ENCODE data around the gene MRPS15.
A peak's percentile ranks its signal among the peaks of the same experiment; 100 is the strongest.

Gene MRPS15

GRCh38 chr1:36457691-36458090, 6.5 kb downstream of the MRPS15 start:
- Mint-ChIP-seq H3K9me3 (no peaks in the 10 kb centered on the region), H3K36me3 (ENCODE audit: low read depth) (peaks cover 72% of the 10 kb centered on the region), H3K27ac (peak overlapping the region; percentile 84), H3K4me1 (ENCODE audit: low read depth) (peaks cover 50% of the 10 kb centered on the region), H3K4me3 (peak overlapping the region; percentile 7), H3K27me3 (no peaks in the 10 kb centered on the region)
- intact Hi-C loops (cut with micrococcal nuclease): no loop called here

- Mint-ChIP-seq H3K27ac (peak overlapping the region; percentile 35), H3K36me3 (ENCODE audit: low read depth) (peaks cover 61% of the 10 kb centered on the region), H3K4me1 (ENCODE audit: low read depth) (peaks cover 49% of the 10 kb centered on the region), H3K27me3 (no peaks in the 10 kb centered on the region), H3K9me3 (no peaks in the 10 kb centered on the region), H3K4me3 (no peak overlapping the region)
- intact Hi-C loops (cut with micrococcal nuclease): no loop called here
Measured at GRCh38 chr1:36456391-36456928, 7.7 kb downstream of the MRPS15 start.

DNA sequence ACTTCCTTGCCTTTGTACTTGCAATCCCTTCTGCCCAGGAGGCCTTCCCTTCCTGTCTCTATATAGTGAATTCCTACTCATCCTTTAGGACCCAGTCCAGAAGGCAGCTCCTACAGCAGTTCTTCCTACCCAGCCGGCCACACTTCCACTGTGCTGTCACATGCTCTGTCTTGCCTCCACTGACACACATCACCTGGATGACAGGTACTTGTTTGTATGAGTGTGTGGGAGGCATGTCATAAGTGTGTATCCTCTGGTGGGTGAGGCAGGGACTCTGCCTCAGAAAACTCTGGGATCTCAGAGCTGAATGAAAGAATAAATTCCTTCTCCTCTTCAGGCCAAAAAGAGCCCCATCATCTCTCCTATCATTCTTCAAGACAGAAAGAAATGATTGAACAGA, 8.8 kb downstream of the MRPS15 start:
- Mint-ChIP-seq H3K36me3 (ENCODE audit: low read depth) (peaks cover 50% of the 10 kb centered on the region), H3K4me3 (no peak overlapping the region), H3K27me3 (no peaks in the 10 kb centered on the region), H3K27ac (no peak overlapping the region), H3K4me1 (ENCODE audit: low read depth) (peaks cover 45% of the 10 kb centered on the region), H3K9me3 (no peaks in the 10 kb centered on the region)
- intact Hi-C loops (cut with micrococcal nuclease): no loop called here

DNA sequence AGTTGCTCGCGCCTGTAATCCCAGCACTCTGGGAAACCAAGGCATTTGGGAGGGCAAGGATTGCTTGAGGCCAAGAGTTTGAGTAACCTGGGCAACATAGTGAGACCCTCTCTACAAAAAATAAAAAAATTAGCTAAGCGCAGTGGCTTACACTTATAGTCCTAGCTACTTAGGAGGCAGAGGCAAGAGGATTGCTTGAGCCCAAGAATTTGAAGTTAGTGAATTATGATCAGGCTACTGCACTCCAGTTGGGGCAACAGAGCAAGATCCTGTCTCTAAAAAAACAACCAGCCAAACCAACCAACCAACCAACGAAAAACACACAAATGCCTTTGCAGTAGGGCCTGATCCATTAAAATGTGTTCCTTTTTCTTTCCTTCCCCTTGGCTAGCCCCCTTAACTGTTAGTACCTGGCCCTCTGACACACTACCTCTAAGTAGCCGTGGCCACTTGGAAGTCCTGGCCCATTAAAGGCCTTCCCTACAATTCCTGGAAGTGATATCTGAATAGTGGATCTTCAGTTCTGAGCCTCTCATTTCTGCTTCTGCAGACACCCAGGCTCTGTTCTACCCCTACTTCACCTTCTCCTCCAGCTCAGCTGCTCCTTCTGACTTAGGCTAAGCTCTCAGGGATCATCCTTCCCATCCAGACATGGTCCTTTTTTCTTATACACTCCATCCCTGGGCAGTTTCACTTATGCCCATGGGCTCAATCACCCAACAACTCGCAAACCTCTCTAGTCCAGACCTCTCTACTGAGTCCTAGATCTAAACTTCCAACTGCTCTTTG, 10.4 kb downstream of the MRPS15 start:
- Mint-ChIP-seq H3K27me3 (no peaks in the 10 kb centered on the region), H3K36me3 (ENCODE audit: low read depth) (peaks cover 37% of the 10 kb centered on the region), H3K4me3 (no peak overlapping the region), H3K27ac (no peak overlapping the region), H3K9me3 (no peaks in the 10 kb centered on the region), H3K4me1 (ENCODE audit: low read depth) (peaks cover 43% of the 10 kb centered on the region)
- intact Hi-C loops (cut with micrococcal nuclease): no loop called here

DNA sequence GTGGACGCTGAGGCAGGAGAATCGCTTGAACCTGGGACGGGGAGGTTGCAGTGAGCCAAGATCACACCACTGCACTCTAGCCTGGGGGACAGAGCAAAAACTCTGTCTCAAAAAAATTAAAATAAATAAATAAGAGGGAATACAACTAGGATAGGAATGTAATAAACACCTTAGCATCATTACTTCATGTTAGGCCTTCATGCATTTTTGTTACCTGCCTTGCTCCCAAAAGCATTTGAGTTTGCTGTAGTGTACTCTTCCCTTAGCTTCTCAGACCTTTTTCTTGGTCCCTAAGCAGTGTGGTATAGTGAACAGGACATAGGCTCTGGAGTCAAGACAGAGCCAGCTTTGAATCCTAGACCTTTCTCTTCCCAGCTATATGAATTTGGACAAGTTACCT, 11.1 kb downstream of the MRPS15 start:
- Mint-ChIP-seq H3K9me3 (no peaks in the 10 kb centered on the region), H3K4me3 (no peak overlapping the region), H3K27ac (no peak overlapping the region), H3K4me1 (ENCODE audit: low read depth) (peaks cover 41% of the 10 kb centered on the region), H3K36me3 (ENCODE audit: low read depth) (peaks cover 33% of the 10 kb centered on the region), H3K27me3 (no peaks in the 10 kb centered on the region)
- intact Hi-C loops (cut with micrococcal nuclease): no loop called here

DNA sequence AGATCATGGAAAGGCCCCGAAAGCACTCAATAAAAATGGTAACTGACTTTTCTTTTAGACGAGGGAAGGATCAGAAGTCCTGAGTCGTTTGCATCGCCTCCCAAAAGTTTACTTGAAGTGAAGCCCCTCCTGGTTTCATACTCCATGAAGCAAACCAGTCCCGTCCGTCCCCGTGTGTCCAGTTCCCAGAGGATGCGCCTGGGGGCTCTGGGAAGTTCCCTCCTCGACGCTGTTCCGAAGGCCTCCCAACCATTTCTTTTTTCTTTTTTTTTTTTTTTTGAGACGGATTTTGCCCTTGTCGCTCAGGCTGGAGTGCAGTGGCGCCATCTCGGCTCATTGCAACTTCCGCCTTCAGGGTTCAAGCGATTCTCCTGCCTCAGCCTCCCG, 13.3 kb downstream of the MRPS15 start:
- Mint-ChIP-seq H3K9me3 (no peaks in the 10 kb centered on the region), H3K4me1 (ENCODE audit: low read depth) (peaks cover 42% of the 10 kb centered on the region), H3K27me3 (no peaks in the 10 kb centered on the region), H3K27ac (peak overlapping the region; percentile 89), H3K36me3 (ENCODE audit: low read depth) (peaks cover 17% of the 10 kb centered on the region), H3K4me3 (peak overlapping the region; percentile 69)
- intact Hi-C loops (cut with micrococcal nuclease): loop anchor here (2.0 kb wide), 1 partner anchor 14 kb away; the partner anchor contains the start of gene MRPS15

DNA sequence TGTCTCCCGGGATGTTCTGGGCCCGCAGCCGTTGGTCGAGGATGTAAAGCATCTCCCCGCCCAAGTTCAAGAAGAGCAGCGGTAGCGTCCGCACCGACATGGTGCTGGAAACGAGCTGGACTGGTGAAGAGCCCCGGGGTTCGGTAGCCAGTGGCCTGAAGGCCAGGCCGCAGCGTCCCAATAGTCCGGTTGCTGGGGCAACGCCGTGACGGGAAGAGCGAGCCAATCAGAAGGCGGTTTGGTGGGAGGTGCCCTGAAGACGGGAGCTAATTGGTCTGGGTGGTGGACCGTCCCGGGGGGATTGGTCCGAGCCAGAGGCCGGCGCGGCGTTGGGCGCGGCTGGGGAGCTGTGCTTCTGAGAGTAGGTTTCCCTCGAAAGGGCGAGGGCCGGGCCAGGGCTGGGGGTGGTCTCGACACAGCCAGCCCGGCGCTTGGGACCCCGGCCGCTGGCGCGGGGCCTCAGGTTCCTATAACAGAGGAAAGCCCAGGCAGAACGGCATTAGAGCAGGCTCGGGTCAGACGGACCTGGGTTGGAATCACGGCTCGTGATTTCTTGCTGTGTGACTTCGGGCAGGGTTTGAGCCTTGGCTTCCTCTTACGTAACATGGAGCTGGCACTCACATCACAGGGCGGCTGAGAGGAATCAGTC, 13.8 kb downstream of the MRPS15 start, which contains the start of gene OSCP1:
TSS of gene OSCP1 (minus strand) at position 182 of the 649 bp plus-strand sequence. CDS start at position 100, 82 bp downstream.
- Mint-ChIP-seq H3K27ac (peak within 1 kb of the TSS; percentile 89), H3K9me3 (no peaks in the 10 kb centered on the region), H3K4me1 (ENCODE audit: low read depth) (peaks cover 42% of the 10 kb centered on the region), H3K27me3 (no peaks in the 10 kb centered on the region), H3K36me3 (ENCODE audit: low read depth) (peaks cover 12% of the 10 kb centered on the region), H3K4me3 (peak within 1 kb of the TSS; percentile 69)
- intact Hi-C loops (cut with micrococcal nuclease): loop anchor here (2.0 kb wide), 1 partner anchor 14 kb away; the partner anchor contains the start of gene MRPS15

- no peaks in the 10 kb centered on the region for H3K9me3 Mint-ChIP-seq
- H3K27me3 Mint-ChIP-seq: no peaks in the 10 kb centered on the region
- intact Hi-C loops (cut with micrococcal nuclease): loop anchor here (5.0 kb wide), 1 partner anchor 69 kb away; no protein-coding TSS in a partner anchor
- H3K4me3 Mint-ChIP-seq: no peak overlapping the region
- H3K36me3 Mint-ChIP-seq (ENCODE audit: low read depth): no peaks in the 10 kb centered on the region
- no peak overlapping the region for H3K27ac Mint-ChIP-seq
- H3K4me1 Mint-ChIP-seq (ENCODE audit: low read depth): peaks cover 42% of the 10 kb centered on the region
Measured at GRCh38 chr1:36448530-36449056, 15.6 kb downstream of the MRPS15 start.

GRCh38 chr1:36447450-36447849, 16.7 kb downstream of the MRPS15 start:
- Mint-ChIP-seq H3K36me3 (ENCODE audit: low read depth) (no peaks in the 10 kb centered on the region), H3K4me1 (ENCODE audit: low read depth) (peaks cover 40% of the 10 kb centered on the region), H3K27ac (peak overlapping the region; percentile 51), H3K4me3 (no peak overlapping the region), H3K9me3 (no peaks in the 10 kb centered on the region), H3K27me3 (no peaks in the 10 kb centered on the region)
- intact Hi-C loops (cut with micrococcal nuclease): loop anchor here (5.0 kb wide), 1 partner anchor 70 kb away; no protein-coding TSS in a partner anchor

GRCh38 chr1:36446746-36447145, 17.4 kb downstream of the MRPS15 start:
- no peaks in the 10 kb centered on the region for H3K9me3 Mint-ChIP-seq
- no peak overlapping the region for H3K4me3 Mint-ChIP-seq
- intact Hi-C loops (cut with micrococcal nuclease): loop anchor here (5.0 kb wide), 1 partner anchor 71 kb away; no protein-coding TSS in a partner anchor
- no peaks in the 10 kb centered on the region for H3K27me3 Mint-ChIP-seq
- H3K27ac Mint-ChIP-seq: peak overlapping the region; percentile 51
- no peaks in the 10 kb centered on the region for H3K36me3 Mint-ChIP-seq (ENCODE audit: low read depth)
- peaks cover 36% of the 10 kb centered on the region for H3K4me1 Mint-ChIP-seq (ENCODE audit: low read depth)

DNA sequence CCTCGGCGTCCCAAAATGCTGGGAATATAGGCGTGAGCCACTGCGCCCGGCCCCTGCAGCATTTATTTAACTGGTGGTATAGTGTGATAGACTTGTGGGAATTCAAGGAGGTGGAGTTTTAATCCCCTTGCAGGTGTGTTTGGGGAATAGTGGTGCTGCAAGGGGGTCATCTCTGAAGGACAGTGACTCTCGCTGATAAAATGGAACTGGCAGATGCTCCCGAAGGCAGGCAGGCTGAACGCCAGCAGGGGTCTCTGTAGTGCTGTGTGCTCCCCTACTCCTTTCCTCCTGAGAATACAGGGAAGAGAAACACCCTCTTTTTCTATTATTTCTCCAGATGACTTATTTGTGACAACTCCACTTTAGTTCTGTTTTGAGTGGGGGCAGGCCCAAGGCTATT, 17.9 kb downstream of the MRPS15 start:
- no peaks in the 10 kb centered on the region for H3K27me3 Mint-ChIP-seq
- H3K27ac Mint-ChIP-seq: peak overlapping the region; percentile 51
- intact Hi-C loops (cut with micrococcal nuclease): loop anchor here (5.0 kb wide), 1 partner anchor 71 kb away; no protein-coding TSS in a partner anchor
- no peaks in the 10 kb centered on the region for H3K9me3 Mint-ChIP-seq
- no peak overlapping the region for H3K4me3 Mint-ChIP-seq
- H3K36me3 Mint-ChIP-seq (ENCODE audit: low read depth): no peaks in the 10 kb centered on the region
- H3K4me1 Mint-ChIP-seq (ENCODE audit: low read depth): peaks cover 31% of the 10 kb centered on the region

DNA sequence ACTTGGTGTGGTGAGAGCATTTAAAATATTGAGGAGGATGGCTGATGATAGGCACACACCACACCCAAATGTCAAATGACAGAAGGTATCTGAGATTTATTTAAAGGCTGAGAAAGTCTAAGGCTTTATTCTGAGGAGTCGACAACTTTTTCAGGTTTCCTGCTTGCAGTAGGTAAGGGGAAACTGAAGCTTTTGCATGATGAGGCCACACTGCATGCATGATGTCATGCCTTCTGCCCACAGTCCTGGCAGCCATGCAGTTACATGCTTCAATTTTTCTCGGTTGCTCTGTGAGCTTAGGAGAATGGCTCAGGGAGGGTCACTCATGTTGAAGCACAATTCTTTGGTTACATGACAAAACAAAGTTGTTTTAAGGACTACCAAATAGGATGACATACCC, 20.9 kb downstream of the MRPS15 start:
- H3K27ac Mint-ChIP-seq: no peak overlapping the region
- no peaks in the 10 kb centered on the region for H3K27me3 Mint-ChIP-seq
- no peaks in the 10 kb centered on the region for H3K36me3 Mint-ChIP-seq (ENCODE audit: low read depth)
- no peaks in the 10 kb centered on the region for H3K9me3 Mint-ChIP-seq
- no peak overlapping the region for H3K4me3 Mint-ChIP-seq
- H3K4me1 Mint-ChIP-seq (ENCODE audit: low read depth): peaks cover 15% of the 10 kb centered on the region
- intact Hi-C loops (cut with micrococcal nuclease): no loop called here

DNA sequence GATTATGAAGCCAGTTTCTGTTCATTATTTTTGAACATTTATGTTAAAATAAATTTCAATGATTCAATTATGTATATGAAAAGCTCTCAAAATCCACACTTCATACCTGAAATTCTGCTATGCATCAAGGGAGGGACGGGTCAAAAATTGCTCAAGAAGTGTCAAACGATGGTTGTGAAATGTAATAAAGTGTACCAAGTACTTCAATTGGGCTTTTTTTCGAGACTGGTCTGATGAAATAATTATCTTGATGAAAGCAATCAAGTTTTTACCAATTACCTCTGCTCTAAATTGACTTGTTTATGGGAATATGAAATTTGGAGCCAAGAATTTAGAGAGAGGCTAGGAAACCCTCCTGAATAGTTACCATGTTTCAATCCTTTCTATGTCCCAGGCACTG, 21.8 kb downstream of the MRPS15 start:
- H3K27me3 Mint-ChIP-seq: no peaks in the 10 kb centered on the region
- no peak overlapping the region for H3K27ac Mint-ChIP-seq
- intact Hi-C loops (cut with micrococcal nuclease): no loop called here
- H3K9me3 Mint-ChIP-seq: no peaks in the 10 kb centered on the region
- H3K36me3 Mint-ChIP-seq (ENCODE audit: low read depth): no peaks in the 10 kb centered on the region
- H3K4me3 Mint-ChIP-seq: no peak overlapping the region
- H3K4me1 Mint-ChIP-seq (ENCODE audit: low read depth): peaks cover 14% of the 10 kb centered on the region

- intact Hi-C loops (cut with micrococcal nuclease): no loop called here
- H3K4me3 Mint-ChIP-seq: no peak overlapping the region
- H3K27ac Mint-ChIP-seq: no peak overlapping the region
- H3K27me3 Mint-ChIP-seq: no peaks in the 10 kb centered on the region
- H3K9me3 Mint-ChIP-seq: no peaks in the 10 kb centered on the region
- no peaks in the 10 kb centered on the region for H3K36me3 Mint-ChIP-seq (ENCODE audit: low read depth)
- no peaks in the 10 kb centered on the region for H3K4me1 Mint-ChIP-seq (ENCODE audit: low read depth)
Measured at GRCh38 chr1:36440646-36441045, 23.5 kb downstream of the MRPS15 start.

Measured in dendritic cell treated with granulocyte-macrophage colony-stimulating factor and Interleukin-4, amounts not matched to agents 40 ng/mL and 50 ng/mL, for 4 days (primary cell).